IMR-90 (cell line): ENCODE results near the gene KLHL30. TPM values are rescaled to one million over a fixed set of nuclear protein-coding genes. Genes with fewer than 3 reads are reported as not detected.

Experiments
- ATAC-seq: fragments of 200-7000 bp; cut with Tn5 transposase; 2 replicates; pipeline ENCODE4 v1.9.1; 2020; ENCODE audit warnings: low read depth, mild to moderate bottlenecking, moderate library complexity
- BruUV-seq: library from RNA; stranded (reverse); fragments of 400-500 nt; replicated peaks from 2 replicates; lab custom pipeline; 2021; lab: Mats Ljungman, UMichigan
- CTCF ChIA-PET: fragments of 300-600 bp; formaldehyde crosslinking; extraction: SDS; loops from one replicate; lab custom pipeline; 2021; ENCODE audit warnings: antibody characterized with exemption; lab: Yijun Ruan, JAX
- POLR2A ChIA-PET: fragments of 300-600 bp; sonication (Branson Sonifier 250); formaldehyde crosslinking; loops from one replicate; lab custom pipeline; 2022; ENCODE audit warnings: antibody characterized with exemption; ENCODE audit not compliant: unreplicated experiment; lab: Charles Lee
- DNase-seq: peaks from one replicate; pipeline ENCODE4 v3.0.0; 2013
- H2AFZ ChIP-seq: replicated peaks from 2 replicates; pipeline ENCODE3; 2013; ENCODE audit warnings: low read length, mild to moderate bottlenecking; ENCODE audit not compliant: poor library complexity
- H2AK5ac ChIP-seq: 2 replicates; pipeline ENCODE4 v1.6.1; 2013; ENCODE audit warnings: low read depth, low read length, inconsistent platforms
- H2AK9ac ChIP-seq: replicated peaks from 2 replicates; pipeline ENCODE3; 2013; ENCODE audit warnings: mild to moderate bottlenecking, low read depth, low read length, moderate library complexity; ENCODE audit not compliant: poor library complexity
- H2BK120ac ChIP-seq: 2 replicates; pipeline ENCODE4 v1.6.1; 2013; ENCODE audit warnings: low read depth, low read length, inconsistent platforms
- H2BK15ac ChIP-seq: 3 replicates; pipeline ENCODE4 v1.6.1; 2013; ENCODE audit warnings: low read depth, low read length, inconsistent platforms
- H2BK20ac ChIP-seq: 2 replicates; pipeline ENCODE4 v1.6.1; 2013; ENCODE audit warnings: low read depth, mild to moderate bottlenecking, inconsistent platforms, low read length, moderate library complexity
- H2BK5ac ChIP-seq: 2 replicates; pipeline ENCODE4 v1.6.1; 2013; ENCODE audit warnings: mild to moderate bottlenecking, low read depth, low read length, inconsistent platforms; ENCODE audit not compliant: poor library complexity, severe bottlenecking
- H3K14ac ChIP-seq: replicated peaks from 2 replicates; pipeline ENCODE4 v1.6.1; 2013; ENCODE audit warnings: low read depth, low read length, inconsistent platforms
- H3K18ac ChIP-seq: 2 replicates; pipeline ENCODE4 v1.6.1; 2013; ENCODE audit warnings: low read depth, low read length, control low read depth
- H3K23ac ChIP-seq: 2 replicates; pipeline ENCODE4 v1.6.1; 2013; ENCODE audit warnings: low read depth, low read length, inconsistent platforms
- H3K27ac ChIP-seq: 2 replicates; pipeline ENCODE4 v1.5.1; 2013; ENCODE audit warnings: mild to moderate bottlenecking, control low read depth, low read length; ENCODE audit not compliant: insufficient read depth
- H3K27me3 ChIP-seq: 2 replicates; pipeline ENCODE4 v1.6.1; 2013; ENCODE audit warnings: low read length; ENCODE audit not compliant: control insufficient read depth, insufficient read depth
- H3K36me3 ChIP-seq: 2 replicates; pipeline ENCODE4 v1.6.1; 2013; ENCODE audit warnings: low read length, mixed read lengths; ENCODE audit not compliant: control insufficient read depth, insufficient read depth
- H3K4ac ChIP-seq: 2 replicates; pipeline ENCODE4 v1.6.1; 2013; ENCODE audit warnings: low read depth, low read length, inconsistent platforms
- H3K4me1 ChIP-seq: 2 replicates; pipeline ENCODE4 v1.6.1; 2013; ENCODE audit warnings: low read length, mixed read lengths; ENCODE audit not compliant: control insufficient read depth, insufficient read depth
- H3K4me2 ChIP-seq: 2 replicates; pipeline ENCODE4 v1.6.1; 2013; ENCODE audit warnings: low read depth, mild to moderate bottlenecking, control low read depth, low read length, moderate library complexity
- H3K4me3 ChIP-seq: 2 replicates; pipeline ENCODE4 v1.5.1; 2013; ENCODE audit warnings: low read depth, mild to moderate bottlenecking, control low read depth, low read length, moderate library complexity; ENCODE audit not compliant: insufficient read depth
- H3K56ac ChIP-seq: 2 replicates; pipeline ENCODE4 v1.6.1; 2013; ENCODE audit warnings: low read length, inconsistent platforms; ENCODE audit not compliant: insufficient read depth; ENCODE audit errors: extremely low read depth
- H3K79me1 ChIP-seq, 2 experiments: 2 replicates each; pipeline ENCODE4 v1.6.1; 2013; ENCODE audit warnings: low read length in 2 of 2, inconsistent platforms in 1 of 2, low read depth in 1 of 2
- H3K9ac ChIP-seq: 2 replicates; pipeline ENCODE4 v1.6.1; 2013; ENCODE audit warnings: low read depth, low read length, control low read depth
- H3K9me1 ChIP-seq: 2 replicates; pipeline ENCODE4 v1.6.1; 2013; ENCODE audit warnings: low read length, inconsistent platforms; ENCODE audit not compliant: insufficient read depth
- H3K9me3 ChIP-seq: 2 replicates; pipeline ENCODE4 v1.6.1; 2013; ENCODE audit warnings: low read length; ENCODE audit not compliant: control insufficient read depth, insufficient read depth
- H4K20me1 ChIP-seq: 2 replicates; pipeline ENCODE4 v1.6.1; 2013; ENCODE audit warnings: low read length, inconsistent platforms; ENCODE audit not compliant: insufficient read depth
- H4K5ac ChIP-seq: 2 replicates; pipeline ENCODE4 v1.6.1; 2013; ENCODE audit warnings: mild to moderate bottlenecking, low read depth, low read length, control low read depth
- H4K8ac ChIP-seq, 2 experiments: 2 replicates each; pipeline ENCODE4 v1.6.1; 2013; ENCODE audit warnings: low read depth in 2 of 2, low read length in 2 of 2, control low read depth in 1 of 2, inconsistent platforms in 1 of 2
- H4K91ac ChIP-seq: 2 replicates; pipeline ENCODE4 v1.6.1; 2013; ENCODE audit warnings: low read depth, low read length, inconsistent platforms; ENCODE audit not compliant: insufficient read depth
- CEBPB ChIP-seq: IDR thresholded peaks from 2 replicates; pipeline ENCODE4 v1.6.1; 2012; ENCODE audit warnings: low read depth, low read length, improper control_type of control experiment
- ELK1 ChIP-seq: fragments of 150-350 bp; IDR thresholded peaks from 2 replicates; pipeline ENCODE4 v1.6.1; 2016; ENCODE audit warnings: low read depth, mild to moderate bottlenecking, low read length, moderate library complexity, borderline replicate concordance
- SMC3 ChIP-seq: fragments of 150-350 bp; IDR thresholded peaks from 2 replicates; pipeline ENCODE4 v1.6.1; 2016; ENCODE audit warnings: low read depth, mild to moderate bottlenecking, antibody characterized with exemption, low read length, moderate library complexity
- WGBS, 2 experiments: methylation state at CpG; one replicate each; pipeline versions ENCODE4 v1.1.5 to v1.1.7; 2013; ENCODE audit warnings: missing lambda C conversion rate in 2 of 2; ENCODE audit not compliant: insufficient read length in 1 of 2; ENCODE audit errors: extremely low coverage in 2 of 2; 5-methylcytosine and 5-hydroxymethylcytosine counted together
- dilution Hi-C: fragments of 300-500 bp; cut with HindIII; formaldehyde crosslinking; loops from one replicate; pipeline ENCODE4 v1.14.3; 2018; ENCODE audit warnings: low sequenced_read_pairs; ENCODE audit not compliant: unreplicated experiment
- in situ Hi-C: fragments of 300-500 bp; cut with MboI; formaldehyde crosslinking; loops from 3 replicates; pipeline ENCODE4 v1.14.3; 2019; ENCODE audit warnings: low sequenced_read_pairs, inconsistent platforms, mixed read lengths
- intact Hi-C: fragments of 100-400 bp; cut with micrococcal nuclease; formaldehyde crosslinking; loops from 2 replicates; pipeline ENCODE4 v1.10.0; 2022
- polyA plus RNA-seq, 3 experiments: library from polyadenylated mRNA; depleted of rRNA; stranded (reverse); fragments of >200 nt; gene quantifications; 2 replicates each; pipeline ENCODE4 v1.2.3, GENCODE V29; 2012; ENCODE audit warnings: low replicate concordance in 1 of 3
- total RNA-seq: library from RNA; depleted of rRNA; stranded (reverse); fragments of >200 nt; gene quantifications from 2 replicates; pipeline ENCODE4 v1.2.3, GENCODE V29; 2012

The KLHL30 gene
- total and polyA plus RNA-seq, 2 of the 4 experiments (the other 2 are of a cell fraction), result under 0.01 to 0.03 TPM

- Histone ChIP-seq H3K9me1 (peaks cover 5% of the 10 kb centered on the region; the same call in 1 of the 2 replicates), H3K9me3 (no peaks in the 10 kb centered on the region), H3K56ac (no peak overlapping the region), H3K18ac (no peak overlapping the region), H3K14ac (no peak overlapping the region), H2AK5ac (no peak overlapping the region), H2BK20ac (no peak overlapping the region), H2AFZ (no peak overlapping the region), H2BK15ac (no peak overlapping the region), H2BK120ac (no peak overlapping the region), H3K23ac (no peak overlapping the region), H3K4me2 (no peak overlapping the region), H4K5ac (no peak overlapping the region), H3K79me1 (no peaks in the 10 kb centered on the region), H3K4me1 (peaks cover 10% of the 10 kb centered on the region), H2AK9ac (no peak overlapping the region), H3K27ac (no peak overlapping the region), H2BK5ac (no peak overlapping the region), H3K4ac (no peak overlapping the region), H4K20me1 (no peaks in the 10 kb centered on the region), H4K8ac (no peak overlapping the region), H4K91ac (no peak overlapping the region), H3K4me3 (no peak overlapping the region), H3K9ac (no peak overlapping the region), H3K36me3 (no peaks in the 10 kb centered on the region), H3K27me3 (peaks cover 22% of the 10 kb centered on the region)
- ChIA-PET CTCF (no interaction called here), POLR2A (no interaction called here)
- DNase-seq (no peak), ATAC-seq (no peak)
- WGBS, 2 experiments, result 87% methylated on average over 17 of the region's 19 CpGs; no CpG with 5 or more reads in 1 of the 2 experiments
- in situ Hi-C loops, result no loop called here
- dilution Hi-C loops, result no loop called here
- TF ChIP-seq CEBPB, result no peak
- no peak for TF ChIP-seq ELK1
- no peak for TF ChIP-seq SMC3
- intact Hi-C loops, result loop anchor here (5.0 kb wide), 1 partner anchor 267 kb away; the partner anchor contains the start of gene RAMP1
- BruUV-seq, result no TSS peak
These were observed 13.9 kb upstream of the KLHL30 start for GRCh38 chr2:238124488-238125126.
